ENCODE data around the gene TBX6. TPM values are rescaled to one million over a fixed set of nuclear protein-coding genes. Genes with fewer than 3 reads are reported as not detected.
"Not testable (repeated sequence)": the region's sequence is repeated elsewhere in the genome, so short reads cannot be mapped to it uniquely, and the experiment has no call there.

The TBX6 gene
- total RNA-seq, 1 donor from 2014 or later: 6.4 TPM

DNA sequence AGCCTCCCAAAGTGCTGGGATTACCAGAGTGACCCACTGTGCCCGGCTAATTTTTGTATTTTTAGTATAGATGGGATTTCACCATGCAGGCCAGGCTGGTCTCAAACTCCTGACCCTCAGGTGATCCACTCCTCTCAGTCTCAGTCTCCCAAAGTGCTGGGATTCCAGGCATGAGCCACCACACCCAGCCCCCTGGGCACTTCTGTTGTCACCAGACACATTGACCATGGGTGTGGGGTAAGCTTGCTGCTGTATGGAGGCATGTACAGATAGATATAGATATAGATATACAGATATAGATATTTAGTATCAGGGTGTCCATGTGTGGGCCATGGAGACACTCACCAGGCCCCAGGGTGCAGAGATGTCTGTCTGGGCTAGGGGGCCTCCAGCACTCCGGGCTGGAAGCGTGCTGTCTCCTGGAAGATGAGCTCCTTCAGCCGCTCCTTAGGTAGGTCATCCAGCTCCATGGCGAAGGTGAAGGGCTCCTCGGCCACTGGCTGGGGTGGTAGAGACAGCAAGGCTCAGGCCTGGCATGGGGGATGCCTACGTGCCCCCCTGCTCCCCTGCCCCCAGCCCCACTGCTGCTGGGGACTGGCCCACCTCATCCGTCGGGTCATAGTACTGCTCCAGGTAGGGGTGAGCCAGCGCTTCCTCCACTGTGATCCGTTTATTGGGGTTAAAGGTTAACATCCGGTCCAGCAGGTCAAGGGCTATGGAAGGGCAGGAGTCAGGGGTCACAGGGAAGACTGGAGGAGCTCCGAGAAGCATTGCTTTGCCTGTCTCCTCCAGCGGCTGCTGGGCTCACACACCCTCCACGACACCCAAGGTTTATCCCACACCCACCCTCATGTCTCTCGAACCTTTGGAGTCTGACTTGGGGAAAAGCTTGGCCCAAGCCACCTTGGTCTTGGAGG lies 24.8 kb upstream of the TBX6 start:
- Histone ChIP-seq H3K36me3 (peaks cover 0 to 62% of the 10 kb centered on the region in 2 donors), H3K4me3 (no peak overlapping the region), H3K27me3 (no peaks in the 10 kb centered on the region), H3K9me3 (no peaks in the 10 kb centered on the region), H3K4me1 (peaks cover 32% of the 10 kb centered on the region), H3K27ac (no peak overlapping the region)
- no peak for DNase-seq (ENCODE audit: extremely low spot score in 2 of 2)
- intact Hi-C loops (cut with DNase I): no loop called here
- TF ChIP-seq POLR2AphosphoS5 (IDR thresholded peaks at IDR 0.05; ENCODE audit: insufficient read depth in 1 of 2, low read depth in 1 of 2): no peak
- no peak for TF ChIP-seq POLR2A (IDR thresholded peaks at IDR 0.05)
- TF ChIP-seq, protein P1, sequence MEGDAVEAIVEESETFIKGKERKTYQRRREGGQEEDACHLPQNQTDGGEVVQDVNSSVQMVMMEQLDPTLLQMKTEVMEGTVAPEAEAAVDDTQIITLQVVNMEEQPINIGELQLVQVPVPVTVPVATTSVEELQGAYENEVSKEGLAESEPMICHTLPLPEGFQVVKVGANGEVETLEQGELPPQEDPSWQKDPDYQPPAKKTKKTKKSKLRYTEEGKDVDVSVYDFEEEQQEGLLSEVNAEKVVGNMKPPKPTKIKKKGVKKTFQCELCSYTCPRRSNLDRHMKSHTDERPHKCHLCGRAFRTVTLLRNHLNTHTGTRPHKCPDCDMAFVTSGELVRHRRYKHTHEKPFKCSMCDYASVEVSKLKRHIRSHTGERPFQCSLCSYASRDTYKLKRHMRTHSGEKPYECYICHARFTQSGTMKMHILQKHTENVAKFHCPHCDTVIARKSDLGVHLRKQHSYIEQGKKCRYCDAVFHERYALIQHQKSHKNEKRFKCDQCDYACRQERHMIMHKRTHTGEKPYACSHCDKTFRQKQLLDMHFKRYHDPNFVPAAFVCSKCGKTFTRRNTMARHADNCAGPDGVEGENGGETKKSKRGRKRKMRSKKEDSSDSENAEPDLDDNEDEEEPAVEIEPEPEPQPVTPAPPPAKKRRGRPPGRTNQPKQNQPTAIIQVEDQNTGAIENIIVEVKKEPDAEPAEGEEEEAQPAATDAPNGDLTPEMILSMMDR (IDR thresholded peaks at IDR 0.05): no peak

DNA sequence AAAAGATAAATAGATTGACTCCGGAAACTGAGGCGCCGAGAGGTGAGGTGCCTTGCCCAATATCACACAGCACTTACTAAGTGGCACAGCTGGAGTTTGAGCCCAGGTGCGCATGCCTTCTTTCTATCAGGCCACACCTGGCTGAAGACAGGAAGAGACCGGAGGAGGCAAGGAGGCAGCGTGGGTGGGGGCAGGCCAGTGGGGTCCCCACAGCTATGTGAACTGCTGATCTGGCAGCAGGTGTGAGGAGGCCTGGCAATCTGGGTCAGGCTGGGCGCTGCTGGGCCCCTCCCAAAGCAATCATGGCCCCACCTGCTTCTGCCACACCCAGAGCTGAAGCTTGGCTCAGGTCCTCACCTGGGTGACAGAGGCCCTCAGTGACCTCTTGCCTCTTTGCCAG lies 23.5 kb upstream of the TBX6 start:
- no peaks in the 10 kb centered on the region for H3K9me3 ChIP-seq
- peaks cover 19% of the 10 kb centered on the region for H3K4me1 ChIP-seq
- H3K4me3 ChIP-seq: no peak overlapping the region
- intact Hi-C loops (cut with DNase I): no loop called here
- TF ChIP-seq POLR2A (IDR thresholded peaks at IDR 0.05): no peak
- TF ChIP-seq, protein P1 (IDR thresholded peaks at IDR 0.05): no peak
- no peak for TF ChIP-seq POLR2AphosphoS5 (IDR thresholded peaks at IDR 0.05; ENCODE audit: insufficient read depth in 1 of 2, low read depth in 1 of 2)
- H3K27me3 ChIP-seq: no peaks in the 10 kb centered on the region
- no peak overlapping the region for H3K27ac ChIP-seq
- peaks cover 0 to 72% of the 10 kb centered on the region in 2 donors for H3K36me3 ChIP-seq
- DNase-seq (ENCODE audit: extremely low spot score in 2 of 2): no peak

DNA sequence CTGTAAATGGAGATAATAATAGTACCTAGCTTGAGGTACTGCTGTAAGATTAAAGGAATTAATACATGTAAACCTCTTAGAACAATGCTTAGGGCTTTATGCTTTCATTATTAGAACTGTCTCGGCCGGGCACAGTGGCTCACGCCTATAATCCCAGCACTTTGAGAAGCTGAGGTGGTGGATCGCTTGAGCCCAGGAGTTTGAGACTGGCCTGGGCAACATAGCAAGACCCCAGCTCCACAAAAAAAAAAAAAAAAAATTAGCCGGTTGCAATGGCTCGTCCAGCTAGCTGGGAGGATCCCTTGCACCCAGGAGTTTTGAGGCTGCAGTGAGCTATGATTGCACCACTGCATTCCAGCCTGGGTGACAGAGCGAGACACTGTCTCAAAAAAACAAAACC lies 23.1 kb upstream of the TBX6 start:
- H3K27me3 ChIP-seq; H3K4me3 ChIP-seq; intact Hi-C loops (cut with DNase I); DNase-seq (ENCODE audit: extremely low spot score in 2 of 2); H3K27ac ChIP-seq; H3K9me3 ChIP-seq: not testable (repeated sequence)
- peaks cover 18% of the 10 kb centered on the region for H3K4me1 ChIP-seq
- peaks cover 0 to 71% of the 10 kb centered on the region in 2 donors for H3K36me3 ChIP-seq

DNA sequence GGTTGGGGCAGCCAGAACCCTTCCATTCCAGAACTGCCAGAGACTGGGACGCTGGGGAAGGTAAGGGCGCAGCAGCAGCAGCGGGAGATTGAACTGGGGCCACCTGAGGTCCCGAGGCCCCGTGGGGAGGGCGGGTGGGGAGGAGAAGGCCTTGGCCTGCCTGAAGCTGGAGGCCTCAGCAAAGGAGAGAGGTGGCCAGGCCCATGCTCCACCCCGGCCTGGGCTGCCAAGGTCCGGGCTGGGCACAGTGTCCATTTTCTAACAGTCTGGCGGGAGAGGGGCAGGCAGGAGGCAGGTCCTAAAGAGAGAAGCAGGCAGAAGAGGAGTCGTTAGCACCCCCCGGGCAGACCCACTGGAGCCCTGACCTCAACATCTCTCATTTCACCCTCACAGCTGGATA lies 22.7 kb upstream of the TBX6 start:
- intact Hi-C loops (cut with DNase I): no loop called here
- Histone ChIP-seq H3K36me3 (peaks cover 0 to 71% of the 10 kb centered on the region in 2 donors), H3K27ac (no peak overlapping the region)

DNA sequence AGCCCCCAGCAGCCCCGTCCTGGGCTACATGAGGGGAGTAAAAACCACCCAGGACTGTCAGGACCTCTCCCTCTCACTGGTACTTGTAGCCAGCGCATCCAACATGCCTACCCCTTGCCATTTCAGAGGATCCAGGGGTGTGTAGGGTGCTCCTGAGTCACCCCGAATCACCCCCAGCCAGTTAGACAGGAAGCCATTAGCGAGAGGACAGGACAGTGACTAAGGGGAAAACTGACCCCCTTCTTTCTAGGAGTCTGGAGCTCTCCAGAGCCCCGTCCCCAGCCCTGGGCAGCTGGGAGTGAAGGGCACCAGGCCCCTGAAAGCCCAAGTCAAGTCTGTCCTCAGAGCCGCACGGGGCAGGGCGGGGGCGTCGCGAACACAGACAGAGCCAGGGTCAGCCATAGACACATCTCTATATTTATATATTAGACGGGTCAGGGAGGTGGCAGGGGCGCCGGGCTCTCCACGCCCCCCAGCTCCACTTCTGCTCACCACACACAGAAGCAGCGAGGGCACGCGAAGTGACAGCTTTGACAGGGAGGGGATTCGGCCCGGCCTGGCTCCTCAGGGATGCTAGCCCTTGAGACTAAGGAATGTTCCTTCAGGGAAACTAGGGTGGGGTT lies 22.1 kb upstream of the TBX6 start:
- no peak for TF ChIP-seq POLR2A (IDR thresholded peaks at IDR 0.05)
- TF ChIP-seq, protein P1 (IDR thresholded peaks at IDR 0.05): no peak
- TF ChIP-seq POLR2AphosphoS5 (IDR thresholded peaks at IDR 0.05; ENCODE audit: insufficient read depth in 1 of 2, low read depth in 1 of 2): no peak
- no peak overlapping the region for H3K27ac ChIP-seq
- no peak for DNase-seq (ENCODE audit: extremely low spot score in 2 of 2)
- no peak overlapping the region for H3K4me3 ChIP-seq
- no peaks in the 10 kb centered on the region for H3K9me3 ChIP-seq
- H3K27me3 ChIP-seq: no peaks in the 10 kb centered on the region
- intact Hi-C loops (cut with DNase I): no loop called here
- peaks cover 0 to 70% of the 10 kb centered on the region in 2 donors for H3K36me3 ChIP-seq
- H3K4me1 ChIP-seq: peaks cover 18% of the 10 kb centered on the region

More for the DNA sequence above, 22.7 kb upstream of the TBX6 start:
- H3K27me3 ChIP-seq: no peaks in the 10 kb centered on the region
- no peaks in the 10 kb centered on the region for H3K9me3 ChIP-seq
- no peak for DNase-seq (ENCODE audit: extremely low spot score in 2 of 2)
- H3K4me3 ChIP-seq: no peak overlapping the region
- TF ChIP-seq POLR2A (IDR thresholded peaks at IDR 0.05) (no peak), POLR2AphosphoS5 (IDR thresholded peaks at IDR 0.05; ENCODE audit: insufficient read depth in 1 of 2, low read depth in 1 of 2) (no peak)
- TF ChIP-seq, protein P1 (IDR thresholded peaks at IDR 0.05): no peak
- H3K4me1 ChIP-seq: peaks cover 18% of the 10 kb centered on the region

All from vagina (tissue), 2 donors.